Measurements from ENCODE around the gene POLR2J3. TPM values are rescaled to one million over a fixed set of nuclear protein-coding genes. Genes with fewer than 3 reads are reported as not detected.
"Not testable (repeated sequence)": the region's sequence is repeated elsewhere in the genome, so short reads cannot be mapped to it uniquely, and the experiment has no call there.

POLR2J3 gene
- total and polyA plus RNA-seq, 3 experiments from 2014 or later: 22.8 to 46.7 (median 23.6) TPM

GRCh38 chr7:102540604-102541003, 31.8 kb downstream of the POLR2J3 start:
- H3K27me3 Mint-ChIP-seq; H3K4me3 ChIP-seq (ENCODE audit: low read length); H3K4me1 ChIP-seq (ENCODE audit: insufficient read depth, low read length); H3K27ac ChIP-seq (ENCODE audit: low read depth, low read length); H3K36me3 Mint-ChIP-seq; DNase-seq; CTCF ChIA-PET; H3K27ac Mint-ChIP-seq; H3K27me3 ChIP-seq (ENCODE audit: insufficient read depth, low read length, poor library complexity, severe bottlenecking); H3K9me3 Mint-ChIP-seq; H3K9me3 ChIP-seq (ENCODE audit: low read length); H3K36me3 ChIP-seq (ENCODE audit: insufficient read depth, low read length); H3K4me3 Mint-ChIP-seq; H3K4me1 Mint-ChIP-seq; POLR2A ChIA-PET: not testable (repeated sequence)

GRCh38 chr7:102535062-102535615, 37.2 kb downstream of the POLR2J3 start:
- H3K36me3 ChIP-seq (ENCODE audit: insufficient read depth, low read length); H3K27ac ChIP-seq (ENCODE audit: low read depth, low read length); H3K27me3 Mint-ChIP-seq; H3K36me3 Mint-ChIP-seq; H3K4me1 Mint-ChIP-seq; DNase-seq; POLR2A ChIA-PET; H3K27me3 ChIP-seq (ENCODE audit: insufficient read depth, low read length, poor library complexity, severe bottlenecking); CTCF ChIA-PET; H3K9me3 ChIP-seq (ENCODE audit: low read length); H3K4me1 ChIP-seq (ENCODE audit: insufficient read depth, low read length); H3K4me3 ChIP-seq (ENCODE audit: low read length); H3K27ac Mint-ChIP-seq; H3K9me3 Mint-ChIP-seq; H3K4me3 Mint-ChIP-seq: not testable (repeated sequence)

GRCh38 chr7:102532127-102532526, 40.3 kb downstream of the POLR2J3 start:
- H3K27me3 Mint-ChIP-seq; H3K36me3 Mint-ChIP-seq; H3K9me3 Mint-ChIP-seq; DNase-seq; H3K27ac ChIP-seq (ENCODE audit: low read depth, low read length); H3K4me3 Mint-ChIP-seq; H3K4me1 ChIP-seq (ENCODE audit: insufficient read depth, low read length); POLR2A ChIA-PET; H3K36me3 ChIP-seq (ENCODE audit: insufficient read depth, low read length); CTCF ChIA-PET; H3K4me3 ChIP-seq (ENCODE audit: low read length); H3K4me1 Mint-ChIP-seq; H3K9me3 ChIP-seq (ENCODE audit: low read length); H3K27me3 ChIP-seq (ENCODE audit: insufficient read depth, low read length, poor library complexity, severe bottlenecking): not testable (repeated sequence)
- H3K27ac Mint-ChIP-seq: peak overlapping the region in 1 of 8 donors; percentile 93

- H3K27me3 Mint-ChIP-seq, H3K4me3 Mint-ChIP-seq, POLR2A ChIA-PET: not testable (repeated sequence)
These were observed 40.8 kb downstream of the POLR2J3 start for GRCh38 chr7:102531583-102531982.

GRCh38 chr7:102527822-102528793, 44.3 kb downstream of the POLR2J3 start:
- H3K4me3 ChIP-seq (ENCODE audit: low read length); H3K27me3 Mint-ChIP-seq; H3K27ac ChIP-seq (ENCODE audit: low read depth, low read length); H3K9me3 ChIP-seq (ENCODE audit: low read length); CTCF ChIA-PET; POLR2A ChIA-PET; H3K36me3 ChIP-seq (ENCODE audit: insufficient read depth, low read length); H3K4me1 Mint-ChIP-seq; H3K27ac Mint-ChIP-seq; H3K4me1 ChIP-seq (ENCODE audit: insufficient read depth, low read length); H3K27me3 ChIP-seq (ENCODE audit: insufficient read depth, low read length, poor library complexity, severe bottlenecking); H3K4me3 Mint-ChIP-seq; H3K36me3 Mint-ChIP-seq; H3K9me3 Mint-ChIP-seq; DNase-seq: not testable (repeated sequence)

More at GRCh38 chr7:102531583-102531982, 40.8 kb downstream of the POLR2J3 start:
- H3K9me3 Mint-ChIP-seq; H3K27ac Mint-ChIP-seq; H3K9me3 ChIP-seq (ENCODE audit: low read length); H3K4me3 ChIP-seq (ENCODE audit: low read length); H3K27ac ChIP-seq (ENCODE audit: low read depth, low read length); H3K4me1 ChIP-seq (ENCODE audit: insufficient read depth, low read length); CTCF ChIA-PET; H3K36me3 ChIP-seq (ENCODE audit: insufficient read depth, low read length); H3K36me3 Mint-ChIP-seq; H3K27me3 ChIP-seq (ENCODE audit: insufficient read depth, low read length, poor library complexity, severe bottlenecking); H3K4me1 Mint-ChIP-seq; DNase-seq: not testable (repeated sequence)

GRCh38 chr7:102527182-102527581, 45.2 kb downstream of the POLR2J3 start:
- H3K9me3 ChIP-seq (ENCODE audit: low read length); H3K9me3 Mint-ChIP-seq; H3K4me1 ChIP-seq (ENCODE audit: insufficient read depth, low read length); H3K27ac Mint-ChIP-seq; DNase-seq; POLR2A ChIA-PET; H3K4me3 Mint-ChIP-seq; H3K27me3 Mint-ChIP-seq; H3K4me3 ChIP-seq (ENCODE audit: low read length); CTCF ChIA-PET; H3K36me3 ChIP-seq (ENCODE audit: insufficient read depth, low read length); H3K27me3 ChIP-seq (ENCODE audit: insufficient read depth, low read length, poor library complexity, severe bottlenecking); H3K27ac ChIP-seq (ENCODE audit: low read depth, low read length); H3K4me1 Mint-ChIP-seq; H3K36me3 Mint-ChIP-seq: not testable (repeated sequence)

- H3K9me3 ChIP-seq (ENCODE audit: low read length); H3K4me1 ChIP-seq (ENCODE audit: insufficient read depth, low read length); DNase-seq; H3K36me3 ChIP-seq (ENCODE audit: insufficient read depth, low read length); H3K36me3 Mint-ChIP-seq; H3K27me3 Mint-ChIP-seq; H3K4me3 ChIP-seq (ENCODE audit: low read length); H3K4me3 Mint-ChIP-seq; H3K27ac Mint-ChIP-seq; CTCF ChIA-PET; H3K27me3 ChIP-seq (ENCODE audit: insufficient read depth, low read length, poor library complexity, severe bottlenecking); H3K27ac ChIP-seq (ENCODE audit: low read depth, low read length); H3K4me1 Mint-ChIP-seq; H3K9me3 Mint-ChIP-seq; POLR2A ChIA-PET: not testable (repeated sequence)
These were observed 47.6 kb downstream of the POLR2J3 start for GRCh38 chr7:102524803-102525202.

- H3K4me3 Mint-ChIP-seq; H3K9me3 Mint-ChIP-seq; DNase-seq; CTCF ChIA-PET; POLR2A ChIA-PET; H3K36me3 ChIP-seq (ENCODE audit: insufficient read depth, low read length); H3K36me3 Mint-ChIP-seq; H3K27ac ChIP-seq (ENCODE audit: low read depth, low read length); H3K4me1 Mint-ChIP-seq; H3K9me3 ChIP-seq (ENCODE audit: low read length); H3K27me3 ChIP-seq (ENCODE audit: insufficient read depth, low read length, poor library complexity, severe bottlenecking); H3K27ac Mint-ChIP-seq; H3K4me3 ChIP-seq (ENCODE audit: low read length); H3K27me3 Mint-ChIP-seq; H3K4me1 ChIP-seq (ENCODE audit: insufficient read depth, low read length): not testable (repeated sequence)
These were observed 51.6 kb downstream of the POLR2J3 start for GRCh38 chr7:102520797-102521196.

Measured in CD8-positive, alpha-beta memory T cell (primary cell).